Endothelial cell of umbilical vein (primary cell): ENCODE measurements around the gene TPSB2. TPM values are rescaled to one million over a fixed set of nuclear protein-coding genes. Genes with fewer than 3 reads are reported as not detected.

Experiments
- BruUV-seq: library from RNA; stranded (reverse); fragments of 400-500 nt; replicated peaks from 2 replicates; lab custom pipeline; 2021; lab: Mats Ljungman, UMichigan
- CTCF ChIA-PET: fragments of 300-600, 350-600 bp; sonication (Branson Sonifier 250); formaldehyde crosslinking; loops from one replicate; lab custom pipeline; 2021; ENCODE audit warnings: antibody characterized with exemption, inconsistent platforms; lab: Charles Lee
- POLR2A ChIA-PET: fragments of 300-600, 350-600 bp; sonication (Branson Sonifier 250); formaldehyde crosslinking; loops from one replicate; lab custom pipeline; 2021; ENCODE audit warnings: antibody characterized with exemption, inconsistent platforms; lab: Charles Lee
- DNase-seq: peaks from one replicate; pipeline ENCODE4 v3.0.0-alpha.2; 2011; ENCODE audit warnings: low read depth, low spot score
- FAIRE-seq: peaks from 2 replicates; lab custom pipeline; 2011; peaks lifted over from hg19 to GRCh38; lab: Jason Lieb, UNC
- H2AFZ ChIP-seq: 2 replicates; pipeline ENCODE4 v1.6.0; 2012; ENCODE audit warnings: low read depth, low read length, control low read depth, inconsistent platforms
- H3K27ac ChIP-seq: 2 replicates; pipeline ENCODE4 v1.5.1; 2011; ENCODE audit warnings: low read depth, mild to moderate bottlenecking, control low read depth, low read length, moderate library complexity; ENCODE audit not compliant: insufficient read depth
- H3K27me3 ChIP-seq, 2 experiments: 2 replicates each; pipeline versions ENCODE4 v1.6.0 to v1.6.1; 2011; ENCODE audit warnings: low read length in 2 of 2, mixed read lengths in 1 of 2; ENCODE audit not compliant: control insufficient read depth in 2 of 2, insufficient read depth in 2 of 2
- H3K36me3 ChIP-seq, 2 experiments: 2 replicates in 1 of 2; 3 replicates in 1 of 2; pipeline ENCODE4 v1.5.1; 2011; ENCODE audit warnings: low read length in 2 of 2, mild to moderate bottlenecking in 1 of 2, moderate library complexity in 1 of 2; ENCODE audit not compliant: control insufficient read depth in 2 of 2, insufficient read depth in 2 of 2; ENCODE audit errors: extremely low read depth in 1 of 2
- H3K4me1 ChIP-seq: 3 replicates; pipeline ENCODE4 v1.5.1; 2011; ENCODE audit warnings: mild to moderate bottlenecking, low read length; ENCODE audit not compliant: control insufficient read depth, insufficient read depth; ENCODE audit errors: extremely low read depth
- H3K4me2 ChIP-seq: 2 replicates; pipeline ENCODE4 v1.6.1; 2011; ENCODE audit warnings: low read length, control low read depth, mixed read lengths; ENCODE audit not compliant: insufficient read depth
- H3K4me3 ChIP-seq, 3 experiments: fragments of 200-600 bp in 1 of 3; sonication (generic), shearing (Covaris generic) in 1 of 3; replicated peaks in 1 of 3; 2 replicates each; pipeline ENCODE4 v1.5.1; 2011 to 2016; ENCODE audit warnings: control low read depth in 3 of 3, low read length in 3 of 3, mild to moderate bottlenecking in 2 of 3, inconsistent platforms in 1 of 3, low read depth in 1 of 3, moderate library complexity in 1 of 3; ENCODE audit not compliant: insufficient read depth in 1 of 3
- H3K79me2 ChIP-seq: 2 replicates; pipeline ENCODE4 v1.6.0; 2012; ENCODE audit warnings: low read length, inconsistent platforms; ENCODE audit not compliant: control insufficient read depth, insufficient read depth
- H3K9ac ChIP-seq: replicated peaks from 2 replicates; pipeline ENCODE3; 2011; ENCODE audit warnings: low read length, control low read depth; ENCODE audit not compliant: insufficient read depth; ENCODE audit errors: extremely low read depth
- H3K9me1 ChIP-seq: replicated peaks from 3 replicates; pipeline ENCODE4 v1.6.0; 2011; ENCODE audit warnings: mild to moderate bottlenecking, low read length; ENCODE audit not compliant: control insufficient read depth, insufficient read depth; ENCODE audit errors: extremely low read depth
- H3K9me3 ChIP-seq: replicated peaks from 2 replicates; pipeline ENCODE4 v1.5.1; 2012; ENCODE audit warnings: low read length, inconsistent platforms; ENCODE audit not compliant: control insufficient read depth, insufficient read depth
- H4K20me1 ChIP-seq: replicated peaks from 2 replicates; pipeline ENCODE3; 2011; ENCODE audit warnings: mild to moderate bottlenecking, low read length; ENCODE audit not compliant: control insufficient read depth, insufficient read depth; ENCODE audit errors: extremely low read depth
- FOS ChIP-seq: IDR thresholded peaks from 2 replicates; pipeline ENCODE4 v1.6.1; 2011; ENCODE audit warnings: mild to moderate bottlenecking, low read length, moderate library complexity, borderline replicate concordance; ENCODE audit not compliant: insufficient read depth
- GATA2 ChIP-seq: IDR thresholded peaks from 2 replicates; pipeline ENCODE4 v1.7.0; 2011; ENCODE audit warnings: low read depth, mild to moderate bottlenecking, moderate library complexity, mixed read lengths, low read length; ENCODE audit not compliant: insufficient read length, insufficient read depth
- MAX ChIP-seq: IDR thresholded peaks from 2 replicates; pipeline ENCODE4 v1.6.1; 2011; ENCODE audit not compliant: insufficient read depth, insufficient read length
- dilution Hi-C: fragments of 300-500 bp; cut with MboI; formaldehyde crosslinking; loops from one replicate; pipeline ENCODE4 v1.15.0; 2019; ENCODE audit warnings: low sequenced_read_pairs; ENCODE audit not compliant: extremely low pct_ligation_motif_present
- intact Hi-C: fragments of 100-400 bp; cut with micrococcal nuclease; formaldehyde crosslinking; loops from one replicate; pipeline ENCODE4 v1.10.0; 2022
- polyA plus RNA-seq, 4 experiments: library from polyadenylated mRNA; depleted of rRNA in 3 of 4; stranded (reverse) in 3 of 4; unstranded in 1 of 4; fragments of >200 nt; gene quantifications; 2 replicates each; pipeline versions ENCODE4 v1.2.1 to v1.2.3, GENCODE V29; 2011 to 2012; ENCODE audit warnings: missing spikeins in 1 of 4
- total RNA-seq: library from RNA; stranded (reverse); gene quantifications from 2 replicates; pipeline ENCODE4 v1.2.3, GENCODE V29; 2021
- TF ChIP-seq, protein P1 (sequence below), 2 donors: IDR thresholded peaks; 1 replicate in 1 of 2; 2 replicates in 1 of 2; pipeline ENCODE4 v1.5.1; 2011; ENCODE audit warnings: low read length in 2 of 2, mild to moderate bottlenecking in 2 of 2, moderate library complexity in 2 of 2, control low read depth in 1 of 2, inconsistent platforms in 1 of 2, low read depth in 1 of 2; ENCODE audit not compliant: insufficient read depth in 1 of 2; ENCODE audit errors: extremely low read depth in 1 of 2

TPSB2 gene
- total and polyA plus RNA-seq, 2 donors (not counting 3 experiments of a cell fraction or from before 2014, with no cell fraction given): not detected

DNA sequence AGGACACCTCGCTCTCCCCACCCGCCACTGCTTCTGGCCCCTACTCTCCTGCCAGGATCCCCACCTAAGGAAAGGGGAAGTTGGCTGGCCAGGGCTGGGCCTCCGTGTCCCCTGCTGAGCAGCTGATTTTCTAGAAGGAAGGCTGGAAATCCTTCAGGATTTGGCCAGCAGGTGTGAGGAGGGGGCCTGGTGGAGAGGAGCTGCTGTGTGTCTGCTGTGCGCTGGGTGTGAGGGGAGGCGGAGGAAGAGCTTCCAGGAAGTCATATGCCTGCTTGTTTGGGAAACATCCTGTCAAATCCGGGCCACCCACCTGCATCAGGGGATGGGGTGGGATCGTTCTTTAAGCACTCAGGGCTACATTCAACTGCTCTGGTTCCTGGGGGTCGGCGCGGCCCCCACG lies 33.5 kb downstream of the TPSB2 start:
- H3K4me2 ChIP-seq: no peak overlapping the region
- CTCF ChIA-PET: interaction anchor here (0.7 kb wide), 1 partner anchor 9 kb away, joined by 3 read pairs; no protein-coding TSS in a partner anchor
- H3K4me3 ChIP-seq: no peak overlapping the region
- H3K36me3 ChIP-seq: no peaks in the 10 kb centered on the region
- no peaks in the 10 kb centered on the region for H3K9me1 ChIP-seq
- POLR2A ChIA-PET: no interaction called here
- intact Hi-C loops: no loop called here
- H2AFZ ChIP-seq: no peak overlapping the region
- H3K9ac ChIP-seq: no peak overlapping the region
- FAIRE-seq: no peak
- no peak for TF ChIP-seq MAX
- TF ChIP-seq FOS: no peak
- dilution Hi-C loops: no loop called here
- H3K9me3 ChIP-seq: no peaks in the 10 kb centered on the region
- DNase-seq: no peak
- BruUV-seq: no TSS peak
- no peaks in the 10 kb centered on the region for H3K27me3 ChIP-seq
- no peak overlapping the region for H3K27ac ChIP-seq
- no peaks in the 10 kb centered on the region for H3K79me2 ChIP-seq
- no peaks in the 10 kb centered on the region for H4K20me1 ChIP-seq
- H3K4me1 ChIP-seq: no peaks in the 10 kb centered on the region

GRCh38 chr16:1195393-1195666 lies 34.7 kb downstream of the TPSB2 start:
- Histone ChIP-seq H3K27ac (no peak overlapping the region), H4K20me1 (no peaks in the 10 kb centered on the region), H2AFZ (no peak overlapping the region), H3K27me3 (no peaks in the 10 kb centered on the region), H3K79me2 (no peaks in the 10 kb centered on the region), H3K9me3 (no peaks in the 10 kb centered on the region), H3K9ac (no peak overlapping the region), H3K4me2 (no peak overlapping the region), H3K36me3 (no peaks in the 10 kb centered on the region), H3K9me1 (no peaks in the 10 kb centered on the region), H3K4me3 (no peak overlapping the region), H3K4me1 (no peaks in the 10 kb centered on the region)
- TF ChIP-seq GATA2: no peak
- TF ChIP-seq FOS: no peak
- TF ChIP-seq, protein P1, sequence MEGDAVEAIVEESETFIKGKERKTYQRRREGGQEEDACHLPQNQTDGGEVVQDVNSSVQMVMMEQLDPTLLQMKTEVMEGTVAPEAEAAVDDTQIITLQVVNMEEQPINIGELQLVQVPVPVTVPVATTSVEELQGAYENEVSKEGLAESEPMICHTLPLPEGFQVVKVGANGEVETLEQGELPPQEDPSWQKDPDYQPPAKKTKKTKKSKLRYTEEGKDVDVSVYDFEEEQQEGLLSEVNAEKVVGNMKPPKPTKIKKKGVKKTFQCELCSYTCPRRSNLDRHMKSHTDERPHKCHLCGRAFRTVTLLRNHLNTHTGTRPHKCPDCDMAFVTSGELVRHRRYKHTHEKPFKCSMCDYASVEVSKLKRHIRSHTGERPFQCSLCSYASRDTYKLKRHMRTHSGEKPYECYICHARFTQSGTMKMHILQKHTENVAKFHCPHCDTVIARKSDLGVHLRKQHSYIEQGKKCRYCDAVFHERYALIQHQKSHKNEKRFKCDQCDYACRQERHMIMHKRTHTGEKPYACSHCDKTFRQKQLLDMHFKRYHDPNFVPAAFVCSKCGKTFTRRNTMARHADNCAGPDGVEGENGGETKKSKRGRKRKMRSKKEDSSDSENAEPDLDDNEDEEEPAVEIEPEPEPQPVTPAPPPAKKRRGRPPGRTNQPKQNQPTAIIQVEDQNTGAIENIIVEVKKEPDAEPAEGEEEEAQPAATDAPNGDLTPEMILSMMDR (IDR thresholded peaks at IDR 0.05; ENCODE audit: extremely low read depth in 1 of 2, insufficient read depth in 1 of 2, low read depth in 1 of 2, low read length in 2 of 2): no peak
- POLR2A ChIA-PET: no interaction called here
- CTCF ChIA-PET: no interaction called here
- FAIRE-seq: no peak
- BruUV-seq: no TSS peak
- intact Hi-C loops: no loop called here
- DNase-seq: no peak
- dilution Hi-C loops: no loop called here
